Activated T-helper 1 cell treated with Interleukin-2 at 50 U/mL for 16 hours (primary cell): ENCODE measurements around the gene CTTN.

ENCODE experiments used
- DNase-seq: peaks from one replicate; pipeline ENCODE4 v3.0.0-alpha.2; 2020; ENCODE audit warnings: low read depth

Gene CTTN

GRCh38 chr11:70410276-70411205 lies 12.2 kb downstream of the CTTN start:
- no peak for DNase-seq

GRCh38 chr11:70411713-70412452 lies 13.6 kb downstream of the CTTN start:
- DNase-seq, result no peak

GRCh38 chr11:70413151-70413550 lies 14.8 kb downstream of the CTTN start:
- DNase-seq, result no peak

- DNase-seq, result no peak
These were observed 16.2 kb downstream of the CTTN start for GRCh38 chr11:70414341-70415100.

GRCh38 chr11:70415191-70415590 lies 16.9 kb downstream of the CTTN start:
- no peak for DNase-seq

GRCh38 chr11:70415642-70416395 lies 17.5 kb downstream of the CTTN start:
- no peak for DNase-seq

GRCh38 chr11:70416881-70417280 lies 18.6 kb downstream of the CTTN start:
- DNase-seq, result no peak

GRCh38 chr11:70418130-70418529 lies 19.8 kb downstream of the CTTN start:
- DNase-seq, result no peak

GRCh38 chr11:70419307-70420007 lies 21.1 kb downstream of the CTTN start:
- DNase-seq, result no peak

GRCh38 chr11:70420008-70420464 lies 21.7 kb downstream of the CTTN start:
- DNase-seq, result no peak

- no peak for DNase-seq
These were observed 22.2 kb downstream of the CTTN start for GRCh38 chr11:70420496-70420895.

GRCh38 chr11:70421123-70421522 lies 22.8 kb downstream of the CTTN start:
- DNase-seq, result no peak

GRCh38 chr11:70422692-70423522 lies 24.6 kb downstream of the CTTN start:
- DNase-seq, result no peak

- no peak for DNase-seq
These were observed 25.5 kb downstream of the CTTN start for GRCh38 chr11:70423523-70424505.

- DNase-seq, result no peak
These were observed 26.5 kb downstream of the CTTN start for GRCh38 chr11:70424765-70425344.

GRCh38 chr11:70427436-70427835 lies 29.1 kb downstream of the CTTN start:
- no peak for DNase-seq

- DNase-seq, result no peak
These were observed 30.5 kb downstream of the CTTN start for GRCh38 chr11:70428701-70429427.

- DNase-seq, result no peak
These were observed 31.0 kb downstream of the CTTN start for GRCh38 chr11:70429428-70429705.
